ENCODE data around the gene CD8B. TPM values are rescaled to one million over a fixed set of nuclear protein-coding genes. Genes with fewer than 3 reads are reported as not detected.
"Not testable (repeated sequence)": the region's sequence is repeated elsewhere in the genome, so short reads cannot be mapped to it uniquely, and the experiment has no call there.

Gene CD8B
- not detected in 2 replicates for total RNA-seq (2021)
- percentile 2 among the genes with signal in this experiment for Bru-seq, nascent RNA
- BruChase-seq, experiment 1, labeled RNA remaining after a 2-hour chase = percentile 2 among the genes with signal in this experiment
- BruChase-seq, experiment 2, labeled RNA remaining after a 6-hour chase = percentile 2 among the genes with signal in this experiment
- long read RNA-seq = 0 reads

DNA sequence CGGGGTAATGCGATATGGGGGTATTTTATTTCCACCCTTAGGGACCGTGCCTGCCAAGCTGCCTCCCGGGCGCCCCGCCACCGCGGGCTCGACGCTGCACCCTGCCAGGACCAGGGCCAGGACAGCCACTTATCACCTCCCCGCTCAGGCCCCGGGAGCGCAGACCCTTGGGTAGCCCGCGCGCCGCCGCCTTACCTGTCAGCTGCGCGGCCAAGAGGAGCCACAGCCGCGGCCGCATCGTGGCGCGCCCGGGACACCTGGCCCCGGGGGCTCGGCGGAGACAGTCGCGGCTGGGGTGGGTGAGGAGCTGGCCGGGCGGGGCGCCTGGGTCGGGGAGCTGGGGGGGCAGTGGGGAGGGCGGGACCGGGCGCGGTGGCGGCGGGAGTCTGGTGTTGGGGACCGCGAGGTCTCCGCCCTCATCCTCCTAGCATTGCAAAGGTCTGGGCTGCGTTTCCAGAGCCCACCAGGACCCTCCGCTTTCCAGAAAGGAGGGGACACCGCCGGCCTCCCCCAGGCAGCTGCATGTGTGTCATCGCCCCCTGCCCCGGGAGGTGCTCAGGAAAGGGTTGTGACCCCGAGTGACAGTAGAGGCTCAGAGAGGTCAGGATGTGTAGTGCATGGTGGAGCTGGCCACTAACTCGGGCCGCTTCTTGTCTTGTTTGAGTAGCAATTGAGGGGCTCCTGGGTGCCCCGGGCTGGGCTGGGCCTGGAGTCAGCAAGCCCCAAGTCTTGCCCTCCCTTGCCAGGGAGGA is at the start of gene CD8B:
Gene CD8B, minus strand, starts transcription at position 259 of the 752 bp plus-strand sequence. Its CDS starts 21 bp downstream, at position 238.
- H3K4me1 ChIP-seq (ENCODE audit: insufficient read depth, low read length, poor library complexity, severe bottlenecking); H3K4me3 ChIP-seq (ENCODE audit: low read depth, low read length, poor library complexity, severe bottlenecking); BruUV-seq (replicated peaks); H3K27me3 ChIP-seq (replicated peaks; ENCODE audit: insufficient read depth, low read depth, low read length, poor library complexity); DNase-seq (ENCODE audit: low spot score); H3K36me3 ChIP-seq (ENCODE audit: insufficient read depth, low read length, poor library complexity, severe bottlenecking); POLR2A ChIA-PET (ENCODE audit: low non-redundant PET); H3K27ac ChIP-seq (ENCODE audit: low read depth, low read length, poor library complexity, severe bottlenecking); CTCF ChIA-PET; intact Hi-C loops (cut with micrococcal nuclease; ENCODE audit: unreplicated experiment); H3K9me3 ChIP-seq (ENCODE audit: low read depth, low read length, poor library complexity, severe bottlenecking): not testable (repeated sequence)

DNA sequence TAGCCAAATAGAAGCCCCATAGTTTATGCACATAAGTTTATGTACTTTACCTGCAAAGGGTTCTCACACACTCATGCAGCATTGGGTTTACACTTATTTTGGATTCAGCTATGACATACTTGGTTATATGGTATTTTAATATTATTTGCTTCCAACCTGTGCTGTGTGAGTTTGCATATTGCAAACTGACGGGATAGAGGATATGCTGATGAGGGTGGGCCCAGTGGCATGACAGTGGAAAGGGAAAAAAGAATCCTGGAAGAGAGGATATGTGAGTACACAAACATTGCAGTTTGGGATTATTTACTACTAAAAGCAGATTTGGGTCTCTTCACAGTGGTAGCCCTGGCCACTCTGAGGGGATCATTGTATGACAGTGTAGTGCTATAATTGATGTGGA is 44.2 kb upstream of the CD8B start:
- H3K4me3 ChIP-seq (ENCODE audit: low read depth, low read length, poor library complexity, severe bottlenecking); H3K9me3 ChIP-seq (ENCODE audit: low read depth, low read length, poor library complexity, severe bottlenecking); CTCF ChIA-PET; H3K4me1 ChIP-seq (ENCODE audit: insufficient read depth, low read length, poor library complexity, severe bottlenecking); DNase-seq (ENCODE audit: low spot score); POLR2A ChIA-PET (ENCODE audit: low non-redundant PET); intact Hi-C loops (cut with micrococcal nuclease; ENCODE audit: unreplicated experiment); H3K27me3 ChIP-seq (replicated peaks; ENCODE audit: insufficient read depth, low read depth, low read length, poor library complexity); H3K27ac ChIP-seq (ENCODE audit: low read depth, low read length, poor library complexity, severe bottlenecking); H3K36me3 ChIP-seq (ENCODE audit: insufficient read depth, low read length, poor library complexity, severe bottlenecking); BruUV-seq (replicated peaks): not testable (repeated sequence)

DNA sequence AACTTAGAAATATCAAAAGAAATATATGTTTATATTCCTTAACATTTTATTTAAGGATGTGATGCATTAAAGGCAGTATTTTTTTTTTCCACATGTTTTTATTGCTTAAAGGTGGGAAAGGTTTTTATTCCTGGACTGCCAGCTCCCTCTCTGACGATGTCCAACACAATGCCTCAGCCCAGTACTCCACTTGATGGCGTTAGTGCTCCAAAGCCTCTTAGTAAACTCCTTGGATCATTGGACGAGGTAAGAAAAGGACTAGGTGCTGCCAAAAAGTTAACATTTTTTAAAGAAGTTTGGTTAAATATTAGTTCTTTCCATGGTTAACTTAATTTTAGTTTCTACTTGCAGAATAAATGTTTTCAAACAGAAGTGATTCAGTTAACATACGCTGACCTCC is 39.0 kb upstream of the CD8B start:
- TF ChIP-seq, protein P1, sequence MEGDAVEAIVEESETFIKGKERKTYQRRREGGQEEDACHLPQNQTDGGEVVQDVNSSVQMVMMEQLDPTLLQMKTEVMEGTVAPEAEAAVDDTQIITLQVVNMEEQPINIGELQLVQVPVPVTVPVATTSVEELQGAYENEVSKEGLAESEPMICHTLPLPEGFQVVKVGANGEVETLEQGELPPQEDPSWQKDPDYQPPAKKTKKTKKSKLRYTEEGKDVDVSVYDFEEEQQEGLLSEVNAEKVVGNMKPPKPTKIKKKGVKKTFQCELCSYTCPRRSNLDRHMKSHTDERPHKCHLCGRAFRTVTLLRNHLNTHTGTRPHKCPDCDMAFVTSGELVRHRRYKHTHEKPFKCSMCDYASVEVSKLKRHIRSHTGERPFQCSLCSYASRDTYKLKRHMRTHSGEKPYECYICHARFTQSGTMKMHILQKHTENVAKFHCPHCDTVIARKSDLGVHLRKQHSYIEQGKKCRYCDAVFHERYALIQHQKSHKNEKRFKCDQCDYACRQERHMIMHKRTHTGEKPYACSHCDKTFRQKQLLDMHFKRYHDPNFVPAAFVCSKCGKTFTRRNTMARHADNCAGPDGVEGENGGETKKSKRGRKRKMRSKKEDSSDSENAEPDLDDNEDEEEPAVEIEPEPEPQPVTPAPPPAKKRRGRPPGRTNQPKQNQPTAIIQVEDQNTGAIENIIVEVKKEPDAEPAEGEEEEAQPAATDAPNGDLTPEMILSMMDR (conservative IDR thresholded peaks at IDR 0.05; ENCODE audit: low read depth, low read length) = 0 out of 2 replicates have a peak, but pooled peaks have one; percentile 19
- not testable (repeated sequence) for BruUV-seq (replicated peaks)

DNA sequence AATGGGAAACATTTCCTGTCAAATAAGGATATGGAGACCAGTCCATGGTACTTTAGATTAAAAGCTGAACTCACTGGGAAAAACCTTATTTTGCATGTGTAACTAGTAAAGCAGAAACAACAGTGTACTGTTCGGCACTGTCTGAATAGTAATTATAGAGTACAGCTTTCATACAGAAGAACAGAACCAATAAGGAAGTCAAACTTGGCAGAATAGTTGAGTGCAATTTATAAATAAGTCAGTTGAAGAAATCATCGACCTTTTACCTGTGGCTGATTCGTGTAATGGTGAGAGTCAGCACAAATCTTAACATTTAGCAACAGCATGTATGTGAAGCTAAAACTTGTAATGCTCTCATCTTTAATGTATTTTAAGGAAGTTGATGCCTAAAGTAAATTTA is 24.3 kb upstream of the CD8B start:
- not testable (repeated sequence) for H3K4me3 ChIP-seq (ENCODE audit: low read depth, low read length, poor library complexity, severe bottlenecking); BruUV-seq (replicated peaks)

More for the DNA sequence above, 39.0 kb upstream of the CD8B start:
- H3K36me3 ChIP-seq (ENCODE audit: insufficient read depth, low read length, poor library complexity, severe bottlenecking); H3K27ac ChIP-seq (ENCODE audit: low read depth, low read length, poor library complexity, severe bottlenecking); CTCF ChIA-PET; H3K9me3 ChIP-seq (ENCODE audit: low read depth, low read length, poor library complexity, severe bottlenecking); H3K4me3 ChIP-seq (ENCODE audit: low read depth, low read length, poor library complexity, severe bottlenecking); H3K27me3 ChIP-seq (replicated peaks; ENCODE audit: insufficient read depth, low read depth, low read length, poor library complexity); H3K4me1 ChIP-seq (ENCODE audit: insufficient read depth, low read length, poor library complexity, severe bottlenecking); intact Hi-C loops (cut with micrococcal nuclease; ENCODE audit: unreplicated experiment); POLR2A ChIA-PET (ENCODE audit: low non-redundant PET): not testable (repeated sequence)
- peak; percentile 23 for DNase-seq (ENCODE audit: low spot score)

DNA sequence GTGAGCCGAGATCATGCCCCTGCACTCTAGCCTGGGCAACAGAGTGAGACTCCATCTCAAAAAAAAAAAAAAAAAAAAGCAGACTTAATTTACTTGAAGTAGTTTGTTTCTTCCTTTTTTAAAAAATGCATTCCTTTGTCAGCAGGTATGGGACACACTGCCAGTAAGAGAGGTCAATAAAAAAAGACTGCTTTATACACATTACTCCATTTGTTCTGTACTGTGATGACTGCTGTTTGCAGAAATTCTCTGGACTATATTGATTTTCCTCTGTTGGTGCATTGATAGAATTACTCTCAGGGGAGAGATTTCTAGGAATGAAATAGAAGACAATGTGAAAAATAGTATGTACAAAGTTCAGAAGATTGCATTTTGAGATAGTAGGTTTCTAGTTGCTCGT is 21.2 kb upstream of the CD8B start:
- DNase-seq (ENCODE audit: low spot score); POLR2A ChIA-PET (ENCODE audit: low non-redundant PET); intact Hi-C loops (cut with micrococcal nuclease; ENCODE audit: unreplicated experiment); CTCF ChIA-PET; H3K4me3 ChIP-seq (ENCODE audit: low read depth, low read length, poor library complexity, severe bottlenecking); BruUV-seq (replicated peaks); H3K9me3 ChIP-seq (ENCODE audit: low read depth, low read length, poor library complexity, severe bottlenecking); H3K4me1 ChIP-seq (ENCODE audit: insufficient read depth, low read length, poor library complexity, severe bottlenecking); H3K27me3 ChIP-seq (replicated peaks; ENCODE audit: insufficient read depth, low read depth, low read length, poor library complexity); H3K27ac ChIP-seq (ENCODE audit: low read depth, low read length, poor library complexity, severe bottlenecking); H3K36me3 ChIP-seq (ENCODE audit: insufficient read depth, low read length, poor library complexity, severe bottlenecking): not testable (repeated sequence)

More for the DNA sequence above, 24.3 kb upstream of the CD8B start:
- DNase-seq (ENCODE audit: low spot score); H3K36me3 ChIP-seq (ENCODE audit: insufficient read depth, low read length, poor library complexity, severe bottlenecking); H3K27me3 ChIP-seq (replicated peaks; ENCODE audit: insufficient read depth, low read depth, low read length, poor library complexity); H3K27ac ChIP-seq (ENCODE audit: low read depth, low read length, poor library complexity, severe bottlenecking); H3K9me3 ChIP-seq (ENCODE audit: low read depth, low read length, poor library complexity, severe bottlenecking); CTCF ChIA-PET; POLR2A ChIA-PET (ENCODE audit: low non-redundant PET); intact Hi-C loops (cut with micrococcal nuclease; ENCODE audit: unreplicated experiment); H3K4me1 ChIP-seq (ENCODE audit: insufficient read depth, low read length, poor library complexity, severe bottlenecking): not testable (repeated sequence)

DNA sequence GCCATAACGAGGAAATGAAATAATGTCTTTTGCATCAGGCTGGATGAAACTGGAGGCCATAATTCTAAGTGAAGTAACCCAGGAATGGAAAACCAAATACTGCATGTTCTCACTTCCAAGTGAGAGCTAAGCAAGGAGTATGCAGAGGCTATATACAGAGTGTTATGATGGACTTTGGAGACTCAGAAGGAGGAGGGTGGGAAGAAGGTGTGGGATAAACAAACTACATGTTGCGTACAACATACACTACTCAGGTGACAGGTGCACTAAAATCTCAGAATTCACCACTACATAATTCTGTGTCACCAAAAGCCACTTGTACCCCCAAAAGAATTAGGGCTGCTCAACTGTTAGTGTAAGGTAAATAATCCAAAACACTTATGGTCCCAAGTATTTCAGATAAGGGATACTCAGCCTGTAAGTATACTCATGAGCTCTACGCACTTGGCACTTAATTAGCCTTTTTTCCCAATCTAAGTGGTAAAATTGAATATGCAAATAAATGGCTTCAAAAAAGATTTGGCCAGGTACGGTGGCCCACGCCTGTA is 20.5 kb upstream of the CD8B start:
- H3K27me3 ChIP-seq (replicated peaks; ENCODE audit: insufficient read depth, low read depth, low read length, poor library complexity); POLR2A ChIA-PET (ENCODE audit: low non-redundant PET); BruUV-seq (replicated peaks); H3K9me3 ChIP-seq (ENCODE audit: low read depth, low read length, poor library complexity, severe bottlenecking); H3K27ac ChIP-seq (ENCODE audit: low read depth, low read length, poor library complexity, severe bottlenecking); CTCF ChIA-PET; H3K36me3 ChIP-seq (ENCODE audit: insufficient read depth, low read length, poor library complexity, severe bottlenecking); H3K4me1 ChIP-seq (ENCODE audit: insufficient read depth, low read length, poor library complexity, severe bottlenecking); DNase-seq (ENCODE audit: low spot score); intact Hi-C loops (cut with micrococcal nuclease; ENCODE audit: unreplicated experiment); H3K4me3 ChIP-seq (ENCODE audit: low read depth, low read length, poor library complexity, severe bottlenecking): not testable (repeated sequence)

DNA sequence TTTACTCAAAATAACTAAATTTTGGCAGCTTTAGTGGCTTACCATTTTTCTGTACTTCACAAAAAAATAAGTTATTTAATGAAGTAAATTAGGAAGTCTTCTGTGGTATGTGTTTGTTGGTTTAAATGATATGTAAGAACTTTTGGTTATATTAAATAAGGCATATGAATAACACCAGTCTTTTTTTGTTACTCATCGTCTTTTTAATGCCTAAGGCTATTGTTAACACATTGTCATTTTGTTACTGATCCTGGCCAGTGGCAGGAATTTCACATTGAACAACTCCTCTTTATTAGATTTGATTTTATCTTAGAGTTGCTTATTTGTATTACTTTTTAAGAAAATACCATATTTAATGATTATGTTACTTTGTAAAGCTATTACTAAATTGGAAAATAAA is 17.3 kb upstream of the CD8B start:
- H3K4me1 ChIP-seq (ENCODE audit: insufficient read depth, low read length, poor library complexity, severe bottlenecking); H3K36me3 ChIP-seq (ENCODE audit: insufficient read depth, low read length, poor library complexity, severe bottlenecking); intact Hi-C loops (cut with micrococcal nuclease; ENCODE audit: unreplicated experiment); DNase-seq (ENCODE audit: low spot score); H3K27me3 ChIP-seq (replicated peaks; ENCODE audit: insufficient read depth, low read depth, low read length, poor library complexity); BruUV-seq (replicated peaks); POLR2A ChIA-PET (ENCODE audit: low non-redundant PET); H3K4me3 ChIP-seq (ENCODE audit: low read depth, low read length, poor library complexity, severe bottlenecking); H3K9me3 ChIP-seq (ENCODE audit: low read depth, low read length, poor library complexity, severe bottlenecking); CTCF ChIA-PET; H3K27ac ChIP-seq (ENCODE audit: low read depth, low read length, poor library complexity, severe bottlenecking): not testable (repeated sequence)
